C4-2B (cell line): Measurements from ENCODE around the gene DIDO1.

Experiments
- CTCF ChIP-seq: fragments of 450-650 bp; conservative IDR thresholded peaks from 2 replicates; pipeline ENCODE4 v1.5.1; 2017; ENCODE audit warnings: mild to moderate bottlenecking
- ZFX ChIP-seq: fragments of 450-650 bp; IDR thresholded peaks from 2 replicates; pipeline ENCODE4 v1.6.1; 2017

DNA sequence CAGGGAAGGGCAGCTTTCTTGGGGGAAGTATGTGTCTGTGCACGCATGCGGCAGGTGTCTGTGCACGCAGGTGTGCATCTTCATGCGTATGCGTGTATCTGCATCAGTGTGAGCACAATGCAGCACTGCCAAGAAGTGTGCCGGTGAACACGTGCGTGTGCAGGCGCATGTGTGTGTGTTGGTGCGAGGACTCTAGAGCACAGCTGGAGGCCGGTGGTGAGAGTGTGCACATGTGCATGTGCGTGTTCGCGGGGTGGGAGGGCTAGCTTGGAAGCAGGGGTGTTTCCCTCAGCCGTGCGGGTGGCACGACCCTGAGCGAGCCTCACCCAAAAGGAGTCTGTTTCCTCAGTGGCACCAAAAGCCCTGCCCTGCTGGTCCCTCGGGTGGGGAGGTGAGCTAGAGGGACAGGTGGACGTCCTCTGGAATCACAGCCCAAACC lies 33.7 kb upstream of the DIDO1 start:
- TF ChIP-seq CTCF (no peak), ZFX (no peak)
